ENCODE results near the gene MAML1.
"Not testable (repeated sequence)": the region's sequence is repeated elsewhere in the genome, so short reads cannot be mapped to it uniquely, and the experiment has no call there.

MAML1 gene

DNA sequence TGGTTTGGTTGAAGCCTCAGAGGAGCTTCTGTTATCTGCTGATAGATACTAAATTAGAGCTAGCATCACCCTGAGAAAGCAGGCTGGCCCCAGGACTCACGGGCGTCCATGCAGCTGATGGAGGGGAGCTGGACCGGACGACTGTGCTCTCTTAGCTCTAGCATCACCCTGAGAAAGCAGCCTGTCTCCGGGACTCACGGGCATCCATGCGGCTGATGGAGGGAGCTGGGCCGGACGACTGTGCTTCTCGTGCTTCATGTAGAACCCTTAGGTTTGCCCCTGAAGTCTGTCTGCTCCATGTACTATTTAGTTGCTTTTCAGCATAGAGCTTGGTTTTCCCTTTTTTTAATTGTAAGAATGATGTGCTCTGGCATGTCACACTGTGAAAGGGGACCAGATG is 44.8 kb downstream of the MAML1 start:
- 0 out of 22 replicates have a peak overlapping the region, but pooled peaks of 2 of the 11 experiments have one; percentile 0 to 7 for H3K9ac ChIP-seq
- peaks cover 6 to 73% (median 43%) of the 10 kb centered on the region in 11 experiments; a peak in 18 of 22 replicates for H4K20me1 ChIP-seq
- H3K27me3 ChIP-seq: no peaks in the 10 kb centered on the region
- H3K4me2 ChIP-seq: peak overlapping the region in 5 of 11 experiments; percentile 32 to 84 (median 63); a peak in 10 of 22 replicates
- TF ChIP-seq Cebpa-rat (IDR thresholded peaks at IDR 0.05): no peak
- H3K36me3 ChIP-seq: peaks cover 49 to 100% (median 83%) of the 10 kb centered on the region in 11 experiments
- H3K4me3 ChIP-seq: no peak overlapping the region
- no peak overlapping the region for H3K27ac ChIP-seq
- H3K4me1 ChIP-seq: peaks cover 0 to 59% (median 22%) of the 10 kb centered on the region in 10 experiments; a peak in 12 of 20 replicates
- no peaks in the 10 kb centered on the region for H3K9me3 ChIP-seq (replicated peaks in 1 of 11)

DNA sequence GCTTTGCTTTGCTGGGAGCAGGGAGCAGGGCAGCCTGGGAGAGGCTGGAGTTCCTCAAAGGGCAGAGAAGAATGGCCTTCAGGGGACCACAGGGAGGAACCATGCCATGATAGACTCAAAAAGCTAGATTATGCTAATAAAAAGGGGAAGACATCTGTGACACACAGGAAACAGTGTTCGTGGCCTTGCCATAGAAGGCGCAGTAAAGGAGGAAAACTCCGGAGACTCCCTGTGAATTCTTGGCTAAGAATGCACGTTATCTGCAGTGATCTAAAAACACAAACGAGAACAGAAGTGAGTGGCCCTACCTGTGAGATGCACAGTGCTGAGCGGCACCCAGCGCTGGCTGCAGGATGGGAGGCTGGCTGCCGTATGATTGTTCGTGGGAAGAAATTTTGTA is 45.3 kb downstream of the MAML1 start:
- Histone ChIP-seq H4K20me1 (peaks cover 6 to 69% (median 43%) of the 10 kb centered on the region in 11 experiments; a peak in 18 of 22 replicates), H3K27me3 (no peaks in the 10 kb centered on the region), H3K9ac (0 out of 22 replicates have a peak overlapping the region, but pooled peaks of 1 of the 11 experiments have one; percentile 7), H3K9me3 (replicated peaks in 1 of 11) (no peaks in the 10 kb centered on the region), H3K4me1 (peaks cover 0 to 59% (median 22%) of the 10 kb centered on the region in 10 experiments; a peak in 12 of 20 replicates), H3K4me2 (peak overlapping the region in 5 of 11 experiments; percentile 32 to 84 (median 63); a peak in 10 of 22 replicates), H3K4me3 (no peak overlapping the region), H3K27ac (no peak overlapping the region), H3K36me3 (peaks cover 44 to 96% (median 79%) of the 10 kb centered on the region in 11 experiments)
- no peak for TF ChIP-seq Cebpa-rat (IDR thresholded peaks at IDR 0.05)

DNA sequence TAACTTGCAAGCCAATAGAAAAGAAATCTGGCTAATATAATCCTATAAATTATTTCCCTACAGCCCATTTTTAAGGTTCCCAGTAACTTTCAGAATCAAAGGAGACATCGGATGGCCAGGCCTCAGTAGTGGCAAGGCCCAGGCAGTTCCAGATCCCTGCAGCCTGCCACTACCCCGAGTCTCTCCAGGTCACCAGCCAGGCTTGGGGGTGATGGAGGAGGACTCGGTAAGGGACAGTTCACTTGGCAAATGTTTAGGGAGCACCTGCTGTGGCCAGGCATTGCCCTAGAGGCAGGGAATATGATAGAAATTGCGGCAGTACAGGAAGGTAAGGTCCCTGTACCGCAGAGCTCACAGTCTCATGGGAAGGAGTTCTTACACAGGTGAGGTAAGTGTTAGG is 46.0 kb downstream of the MAML1 start:
- no peak for TF ChIP-seq Cebpa-rat (IDR thresholded peaks at IDR 0.05)
- Histone ChIP-seq H3K4me2 (peak overlapping the region in 4 of 11 experiments; percentile 36 to 84 (median 72); a peak in 8 of 22 replicates), H3K4me1 (peaks cover 0 to 59% (median 22%) of the 10 kb centered on the region in 10 experiments; a peak in 12 of 20 replicates), H3K9me3 (replicated peaks in 1 of 11) (no peaks in the 10 kb centered on the region), H3K36me3 (peaks cover 37 to 89% (median 72%) of the 10 kb centered on the region in 11 experiments), H3K27me3 (no peaks in the 10 kb centered on the region), H4K20me1 (peaks cover 6 to 63% (median 40%) of the 10 kb centered on the region in 11 experiments; a peak in 18 of 22 replicates), H3K4me3 (no peak overlapping the region), H3K27ac (no peak overlapping the region), H3K9ac (no peak overlapping the region)

DNA sequence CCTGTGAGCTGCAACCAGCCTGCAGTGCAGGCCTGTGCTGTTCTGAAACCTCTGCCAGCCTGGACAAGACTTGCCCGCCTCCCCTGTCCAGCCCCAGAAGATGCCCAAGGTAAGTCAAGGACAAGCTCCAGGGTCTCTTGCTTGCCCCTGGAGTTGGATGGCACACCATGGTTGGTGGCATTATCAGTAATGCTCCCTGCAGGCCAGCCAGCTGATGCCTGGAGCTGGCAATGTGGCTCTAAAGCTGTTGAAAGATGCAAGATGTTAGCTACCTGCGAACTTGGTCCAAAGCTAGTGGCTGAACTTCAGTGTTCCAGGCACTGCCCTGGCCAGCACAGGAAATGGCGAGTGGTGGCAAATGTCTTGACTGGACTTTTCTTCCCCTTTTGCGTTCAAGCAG is 47.2 kb downstream of the MAML1 start:
- no peaks in the 10 kb centered on the region for H3K9me3 ChIP-seq (replicated peaks in 1 of 11)
- peaks cover 2 to 51% (median 35%) of the 10 kb centered on the region in 11 experiments; a peak in 18 of 22 replicates for H4K20me1 ChIP-seq
- H3K4me1 ChIP-seq: peaks cover 0 to 58% (median 22%) of the 10 kb centered on the region in 10 experiments; a peak in 12 of 20 replicates
- no peaks in the 10 kb centered on the region for H3K27me3 ChIP-seq
- peak overlapping the region in 5 of 11 experiments; percentile 18 to 84 (median 63); a peak in 9 of 22 replicates for H3K4me2 ChIP-seq
- no peak overlapping the region for H3K9ac ChIP-seq
- TF ChIP-seq Cebpa-rat (IDR thresholded peaks at IDR 0.05): no peak
- peaks cover 25 to 77% (median 60%) of the 10 kb centered on the region in 11 experiments for H3K36me3 ChIP-seq
- no peak overlapping the region for H3K4me3 ChIP-seq
- H3K27ac ChIP-seq: no peak overlapping the region

DNA sequence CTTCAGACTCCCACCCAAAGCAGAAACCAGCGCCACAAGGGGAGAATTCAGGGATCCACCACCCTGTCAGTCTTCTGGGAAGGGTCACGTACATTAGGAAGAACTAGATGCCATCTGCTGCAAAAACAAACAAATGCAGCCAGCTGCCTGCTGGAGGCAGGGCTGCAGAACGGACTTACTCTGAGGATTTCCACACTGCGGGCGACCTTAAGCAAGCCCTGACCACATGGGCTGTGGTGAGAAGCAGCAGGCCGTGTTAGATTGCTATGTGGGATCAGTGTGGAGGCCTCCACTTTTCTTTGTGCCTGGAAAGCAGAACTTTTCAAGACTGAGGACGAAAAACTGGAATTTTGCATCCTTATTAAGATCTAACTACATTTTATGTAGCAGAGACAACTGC is 47.7 kb downstream of the MAML1 start:
- Histone ChIP-seq H3K4me1 (peaks cover 0 to 60% (median 22%) of the 10 kb centered on the region in 10 experiments; a peak in 12 of 20 replicates), H3K9me3 (replicated peaks in 1 of 11) (no peaks in the 10 kb centered on the region), H3K9ac (no peak overlapping the region), H3K4me2 (peak overlapping the region in 4 of 11 experiments; percentile 18 to 84 (median 72); a peak in 9 of 22 replicates), H3K27ac (no peak overlapping the region), H3K36me3 (peaks cover 20 to 71% (median 54%) of the 10 kb centered on the region in 11 experiments), H3K27me3 (no peaks in the 10 kb centered on the region), H4K20me1 (peaks cover 0 to 49% (median 33%) of the 10 kb centered on the region in 11 experiments; a peak in 16 of 22 replicates), H3K4me3 (no peak overlapping the region)
- peak in 1 of 11 experiments; percentile 34; a peak in 1 of 22 replicates for TF ChIP-seq Cebpa-rat (IDR thresholded peaks at IDR 0.05)

DNA sequence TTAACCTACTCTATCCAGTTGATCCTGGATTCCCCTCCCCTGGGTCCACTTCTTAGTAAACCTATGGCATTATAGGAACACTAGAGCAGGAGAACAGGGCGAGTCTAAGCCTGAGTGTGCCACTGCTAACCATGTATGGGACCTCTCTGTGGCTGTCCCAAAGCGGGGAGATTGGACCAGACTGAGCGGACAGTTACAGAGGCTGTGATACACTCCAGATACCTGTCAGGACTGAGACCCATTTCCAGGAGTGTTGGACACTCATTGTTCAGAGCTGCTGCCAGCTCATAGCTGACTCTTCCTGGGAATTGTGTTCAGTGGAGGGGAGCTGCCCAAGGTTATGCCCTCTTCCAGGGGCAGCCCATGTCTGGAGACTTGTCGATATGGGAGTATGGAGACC is 49.2 kb downstream of the MAML1 start:
- Histone ChIP-seq H3K4me3 (no peak overlapping the region), H3K4me2 (no peak overlapping the region), H3K27ac (no peak overlapping the region), H3K36me3 (peaks cover 7 to 56% (median 41%) of the 10 kb centered on the region in 11 experiments; a peak in 21 of 22 replicates), H3K27me3 (no peaks in the 10 kb centered on the region), H4K20me1 (peaks cover 0 to 36% (median 25%) of the 10 kb centered on the region in 11 experiments; a peak in 15 of 22 replicates), H3K4me1 (peaks cover 12 to 58% (median 35%) of the 10 kb centered on the region in 10 experiments), H3K9ac (no peak overlapping the region), H3K9me3 (replicated peaks in 1 of 11) (no peaks in the 10 kb centered on the region)
- TF ChIP-seq Cebpa-rat (IDR thresholded peaks at IDR 0.05): no peak

DNA sequence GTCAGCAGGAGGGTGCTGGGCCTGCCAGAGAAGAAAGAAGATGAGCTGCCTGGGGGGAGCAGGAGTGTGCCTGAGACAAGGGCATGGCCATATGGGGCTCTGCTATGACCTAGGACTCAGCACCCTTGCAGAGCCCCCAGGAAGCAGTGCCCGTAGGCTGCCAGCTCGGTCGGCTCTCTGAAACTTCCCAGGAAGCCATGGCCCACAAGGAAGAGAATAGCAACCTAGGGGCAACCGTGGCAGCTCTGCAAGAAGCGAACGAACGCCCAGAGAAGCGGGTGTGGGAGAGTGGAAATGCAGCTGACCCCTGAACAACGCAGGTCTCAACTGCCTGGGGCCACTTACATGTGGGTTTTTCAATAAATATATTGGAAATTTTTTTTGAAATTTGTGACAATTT is 50.5 kb downstream of the MAML1 start:
- no peak overlapping the region for H3K27ac ChIP-seq
- peaks cover 0 to 28% (median 14%) of the 10 kb centered on the region in 11 experiments; a peak in 15 of 22 replicates for H4K20me1 ChIP-seq
- H3K4me1 ChIP-seq: peaks cover 21 to 53% (median 32%) of the 10 kb centered on the region in 10 experiments
- no peak for TF ChIP-seq Cebpa-rat (IDR thresholded peaks at IDR 0.05)
- no peaks in the 10 kb centered on the region for H3K9me3 ChIP-seq (replicated peaks in 1 of 11)
- no peaks in the 10 kb centered on the region for H3K27me3 ChIP-seq
- H3K4me2 ChIP-seq: no peak overlapping the region
- H3K4me3 ChIP-seq: no peak overlapping the region
- peaks cover 7 to 44% (median 31%) of the 10 kb centered on the region in 11 experiments; a peak in 21 of 22 replicates for H3K36me3 ChIP-seq
- no peak overlapping the region for H3K9ac ChIP-seq

- TF ChIP-seq Cebpa-rat (IDR thresholded peaks at IDR 0.05): no peak
- no peak overlapping the region for H3K9ac ChIP-seq
- H3K36me3 ChIP-seq: peaks cover 0 to 8% (median 0%) of the 10 kb centered on the region in 11 experiments; a peak in 2 of 22 replicates
- no peak overlapping the region for H3K27ac ChIP-seq
- no peak overlapping the region for H3K4me3 ChIP-seq
- H3K27me3 ChIP-seq: no peaks in the 10 kb centered on the region
- H4K20me1 ChIP-seq: peaks cover 0 to 14% (median 4%) of the 10 kb centered on the region in 11 experiments; a peak in 4 of 22 replicates
- peaks cover 0 to 6% (median 0%) of the 10 kb centered on the region in 11 experiments; a peak in 4 of 22 replicates for H3K9me3 ChIP-seq (replicated peaks in 1 of 11)
- H3K4me1 ChIP-seq: peaks cover 27 to 43% (median 41%) of the 10 kb centered on the region in 10 experiments
- H3K4me2 ChIP-seq: peak overlapping the region in 8 of 11 experiments; percentile 26 to 68 (median 57); a peak in 12 of 22 replicates
Observed at GRCh38 chr5:179786861-179787260, 54.2 kb downstream of the MAML1 start.

- H3K36me3 ChIP-seq: no peaks in the 10 kb centered on the region
- peaks cover 42 to 58% (median 56%) of the 10 kb centered on the region in 10 experiments for H3K4me1 ChIP-seq
- no peaks in the 10 kb centered on the region for H3K27me3 ChIP-seq
- peaks cover 0 to 28% (median 0%) of the 10 kb centered on the region in 11 experiments; a peak in 5 of 22 replicates for H4K20me1 ChIP-seq
- H3K4me3 ChIP-seq: no peak overlapping the region
- H3K4me2 ChIP-seq: peak overlapping the region in 7 of 11 experiments; percentile 11 to 55 (median 29); a peak in 10 of 22 replicates
- H3K27ac ChIP-seq: no peak overlapping the region
- no peak for TF ChIP-seq Cebpa-rat (IDR thresholded peaks at IDR 0.05)
- peaks cover 0 to 6% (median 0%) of the 10 kb centered on the region in 11 experiments; a peak in 4 of 22 replicates for H3K9me3 ChIP-seq (replicated peaks in 1 of 11)
- no peak overlapping the region for H3K9ac ChIP-seq
Observed at GRCh38 chr5:179788193-179788854, 55.7 kb downstream of the MAML1 start.

DNA sequence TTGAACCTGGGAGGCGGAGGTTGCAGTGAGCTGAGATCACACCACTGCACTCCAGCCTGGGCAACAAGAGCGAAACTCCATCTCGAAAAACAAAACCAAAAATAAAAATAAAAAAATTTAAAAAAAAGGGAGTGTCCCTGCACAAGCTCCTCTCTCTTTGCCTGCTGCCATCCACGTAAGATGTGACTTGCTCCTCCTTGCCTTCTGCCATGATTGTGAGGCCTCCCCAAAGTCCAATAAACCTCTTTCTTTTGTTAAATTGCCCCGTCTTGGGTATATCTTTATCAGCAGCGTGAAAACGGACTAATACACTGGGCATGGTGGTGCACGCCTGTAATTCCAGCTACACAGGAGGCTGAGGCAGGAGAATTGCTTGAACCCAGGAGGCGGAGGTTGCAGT is 56.7 kb downstream of the MAML1 start:
- Histone ChIP-seq H3K4me1 (peaks cover 51 to 68% (median 65%) of the 10 kb centered on the region in 10 experiments), H4K20me1 (peaks cover 0 to 36% (median 3%) of the 10 kb centered on the region in 11 experiments; a peak in 9 of 22 replicates)
- not testable (repeated sequence) for H3K9ac ChIP-seq; H3K4me2 ChIP-seq; H3K27me3 ChIP-seq; H3K27ac ChIP-seq; H3K36me3 ChIP-seq; H3K9me3 ChIP-seq (replicated peaks in 1 of 11); H3K4me3 ChIP-seq
